GM23338 (cell line): ENCODE results near the gene RPLP1. TPM values are rescaled to one million over a fixed set of nuclear protein-coding genes. Genes with fewer than 3 reads are reported as not detected.

Experiments
- ATAC-seq: fragments of 200-7000 bp; cut with Tn5 transposase; 3 replicates; pipeline ENCODE4 v1.9.1; 2020
- DNase-seq: peaks from one replicate; pipeline ENCODE4 v3.0.0-alpha.2; 2015; ENCODE audit warnings: low spot score
- H2AFZ ChIP-seq: fragments of 200-600 bp; sonication (generic); 2 replicates; pipeline ENCODE4 v1.8.0; 2016; ENCODE audit warnings: antibody characterized with exemption, mild to moderate bottlenecking, moderate library complexity
- H3F3A ChIP-seq: fragments of 200-600 bp; sonication (generic); replicated peaks from 2 replicates; pipeline ENCODE4 v1.8.0; 2017; ENCODE audit warnings: antibody characterized with exemption, mixed run types, low read depth
- H3K27ac ChIP-seq: fragments of 200-600 bp; sonication (generic); 2 replicates; pipeline ENCODE4 v1.6.1; 2016; ENCODE audit warnings: low read depth
- H3K27me3 ChIP-seq: fragments of 200-600 bp; sonication (generic); 2 replicates; pipeline ENCODE4 v1.8.0; 2016; ENCODE audit warnings: mild to moderate bottlenecking, mixed run types, moderate library complexity; ENCODE audit not compliant: insufficient read depth
- H3K36me3 ChIP-seq: fragments of 200-600 bp; sonication (generic); 2 replicates; pipeline ENCODE4 v1.8.0; 2016; ENCODE audit warnings: mild to moderate bottlenecking; ENCODE audit not compliant: insufficient read depth
- H3K4me1 ChIP-seq: fragments of 200-600 bp; sonication (generic); 2 replicates; pipeline ENCODE4 v1.8.0; 2016; ENCODE audit warnings: mild to moderate bottlenecking, moderate library complexity; ENCODE audit not compliant: insufficient read depth
- H3K4me2 ChIP-seq: fragments of 200-600 bp; sonication (generic); 2 replicates; pipeline ENCODE4 v1.7.1; 2017; ENCODE audit warnings: mixed run types
- H3K4me3 ChIP-seq: fragments of 200-600 bp; sonication (generic); 2 replicates; pipeline ENCODE4 v1.6.1; 2016; ENCODE audit warnings: mixed run types
- H3K79me2 ChIP-seq: fragments of 200-600 bp; sonication (generic); replicated peaks from 2 replicates; pipeline ENCODE4 v1.8.0; 2017; ENCODE audit warnings: mild to moderate bottlenecking; ENCODE audit not compliant: insufficient read depth
- H3K9me2 ChIP-seq: fragments of 200-600 bp; sonication (generic); 2 replicates; pipeline ENCODE4 v1.8.0; 2017; ENCODE audit not compliant: insufficient read depth
- H4K20me1 ChIP-seq: fragments of 200-600 bp; sonication (generic); replicated peaks from 2 replicates; pipeline ENCODE4 v1.8.0; 2017; ENCODE audit warnings: mild to moderate bottlenecking; ENCODE audit not compliant: insufficient read depth
- H3K27ac Mint-ChIP-seq: 2 replicates; pipeline ENCODE4 v1.8.0; 2020; ENCODE audit warnings: inconsistent platforms, mild to moderate bottlenecking, moderate library complexity, mixed read lengths
- H3K27me3 Mint-ChIP-seq: 3 replicates; pipeline ENCODE4 v1.8.0; 2022; ENCODE audit warnings: low read depth, mild to moderate bottlenecking, moderate library complexity, mixed read lengths, inconsistent platforms; ENCODE audit not compliant: insufficient read depth, poor library complexity
- H3K36me3 Mint-ChIP-seq: 3 replicates; pipeline ENCODE4 v1.8.0; 2021; ENCODE audit warnings: low read depth, mild to moderate bottlenecking, inconsistent platforms, moderate library complexity, mixed read lengths
- H3K4me1 Mint-ChIP-seq: 3 replicates; pipeline ENCODE4 v1.8.0; 2020; ENCODE audit warnings: mild to moderate bottlenecking, inconsistent platforms, mixed read lengths
- H3K4me3 Mint-ChIP-seq: 3 replicates; pipeline ENCODE4 v1.8.0; 2021; ENCODE audit warnings: moderate library complexity, mild to moderate bottlenecking, inconsistent platforms, mixed read lengths
- H3K9me3 Mint-ChIP-seq: 3 replicates; pipeline ENCODE4 v1.8.0; 2020; ENCODE audit warnings: moderate library complexity, mild to moderate bottlenecking, inconsistent platforms, mixed read lengths
- EZH2 ChIP-seq: fragments of 200-600 bp; sonication (generic); IDR thresholded peaks from one replicate; pipeline ENCODE4 v1.8.0; 2017; ENCODE audit warnings: antibody characterized with exemption, mild to moderate bottlenecking, low read depth; ENCODE audit not compliant: unreplicated experiment
- NANOG ChIP-seq: IDR thresholded peaks from 2 replicates; pipeline ENCODE4 v1.6.1; 2016; ENCODE audit warnings: antibody characterized with exemption, borderline replicate concordance
- POLR2AphosphoS5 ChIP-seq: IDR thresholded peaks from 2 replicates; pipeline ENCODE4 v1.6.1; 2016; ENCODE audit warnings: antibody characterized with exemption, low read depth
- STAT1 ChIP-seq: IDR thresholded peaks from one replicate; pipeline ENCODE4 v1.6.1; 2016; ENCODE audit warnings: antibody characterized with exemption; ENCODE audit not compliant: unreplicated experiment
- ZNF331 ChIP-seq: fragments of 250-450 bp; sonication (Bioruptor Pico); IDR thresholded peaks from 2 replicates; pipeline ENCODE4 v1.5.0; 2020; ENCODE audit warnings: low read depth, mild to moderate bottlenecking, moderate library complexity
- polyA plus RNA-seq: library from polyadenylated mRNA; unstranded; fragments of >200 nt; fragmentation: Nextera tagmentation; extraction: Ambion mirVana; gene quantifications from 2 replicates; pipeline ENCODE4 v1.2.1, GENCODE V29; 2016
- total RNA-seq: library from RNA; depleted of rRNA; stranded (reverse); fragments of >200 nt; shearing (Covaris generic); gene quantifications from 2 replicates; pipeline ENCODE4 v1.2.3, GENCODE V29; 2014
- TF ChIP-seq, protein P1 (sequence below): fragments of 250-450 bp; sonication (Bioruptor Pico); IDR thresholded peaks from 2 replicates; pipeline ENCODE4 v1.5.0; 2020; ENCODE audit warnings: mild to moderate bottlenecking, moderate library complexity
- TF ChIP-seq, protein P2 (sequence below): IDR thresholded peaks from 2 replicates; pipeline ENCODE4 v1.6.1; 2016; ENCODE audit warnings: antibody characterized with exemption
- TF ChIP-seq, protein P3 (sequence below): IDR thresholded peaks from one replicate; pipeline ENCODE4 v1.6.1; 2018; ENCODE audit warnings: antibody characterized with exemption; ENCODE audit not compliant: unreplicated experiment

Gene RPLP1
- total and polyA plus RNA-seq, 2 experiments from 2014 or later: 283 to 3,258 TPM

DNA sequence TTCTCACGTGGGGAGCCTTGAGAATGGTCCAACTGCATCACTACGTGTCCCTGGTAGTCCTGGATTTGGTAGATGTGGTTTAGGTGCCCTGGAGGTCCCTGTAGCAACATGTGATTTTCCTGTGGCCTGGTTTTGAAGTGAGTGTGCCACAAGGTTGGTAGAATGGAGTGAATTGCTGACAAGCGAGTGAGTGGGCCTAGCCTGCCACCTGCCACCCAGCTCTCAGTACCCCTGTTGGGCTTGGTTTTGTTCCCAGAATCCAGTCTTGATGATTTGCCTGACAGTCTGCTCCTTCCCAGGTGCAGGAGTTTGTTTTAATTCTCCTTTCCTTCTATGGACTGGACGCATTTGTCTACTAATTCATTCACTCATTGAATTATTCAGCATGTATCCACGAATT, 19.4 kb downstream of the RPLP1 start:
- Histone ChIP-seq H3K4me1 (no peaks in the 10 kb centered on the region), H3F3A (no peaks in the 10 kb centered on the region), H3K4me2 (no peak overlapping the region), H3K27ac (no peak overlapping the region), H3K79me2 (no peaks in the 10 kb centered on the region), H3K4me3 (no peak overlapping the region), H2AFZ (no peak overlapping the region), H3K36me3 (no peaks in the 10 kb centered on the region), H3K27me3 (no peaks in the 10 kb centered on the region), H4K20me1 (no peaks in the 10 kb centered on the region; the same call in 1 of the 2 replicates), H3K9me2 (no peaks in the 10 kb centered on the region)
- no peaks in the 10 kb centered on the region for H3K27me3 Mint-ChIP-seq
- no peak overlapping the region for H3K4me3 Mint-ChIP-seq
- DNase-seq: no peak
- H3K27ac Mint-ChIP-seq: no peak overlapping the region
- no peak for ATAC-seq
- TF ChIP-seq POLR2AphosphoS5: no peak
- TF ChIP-seq, protein P1, sequence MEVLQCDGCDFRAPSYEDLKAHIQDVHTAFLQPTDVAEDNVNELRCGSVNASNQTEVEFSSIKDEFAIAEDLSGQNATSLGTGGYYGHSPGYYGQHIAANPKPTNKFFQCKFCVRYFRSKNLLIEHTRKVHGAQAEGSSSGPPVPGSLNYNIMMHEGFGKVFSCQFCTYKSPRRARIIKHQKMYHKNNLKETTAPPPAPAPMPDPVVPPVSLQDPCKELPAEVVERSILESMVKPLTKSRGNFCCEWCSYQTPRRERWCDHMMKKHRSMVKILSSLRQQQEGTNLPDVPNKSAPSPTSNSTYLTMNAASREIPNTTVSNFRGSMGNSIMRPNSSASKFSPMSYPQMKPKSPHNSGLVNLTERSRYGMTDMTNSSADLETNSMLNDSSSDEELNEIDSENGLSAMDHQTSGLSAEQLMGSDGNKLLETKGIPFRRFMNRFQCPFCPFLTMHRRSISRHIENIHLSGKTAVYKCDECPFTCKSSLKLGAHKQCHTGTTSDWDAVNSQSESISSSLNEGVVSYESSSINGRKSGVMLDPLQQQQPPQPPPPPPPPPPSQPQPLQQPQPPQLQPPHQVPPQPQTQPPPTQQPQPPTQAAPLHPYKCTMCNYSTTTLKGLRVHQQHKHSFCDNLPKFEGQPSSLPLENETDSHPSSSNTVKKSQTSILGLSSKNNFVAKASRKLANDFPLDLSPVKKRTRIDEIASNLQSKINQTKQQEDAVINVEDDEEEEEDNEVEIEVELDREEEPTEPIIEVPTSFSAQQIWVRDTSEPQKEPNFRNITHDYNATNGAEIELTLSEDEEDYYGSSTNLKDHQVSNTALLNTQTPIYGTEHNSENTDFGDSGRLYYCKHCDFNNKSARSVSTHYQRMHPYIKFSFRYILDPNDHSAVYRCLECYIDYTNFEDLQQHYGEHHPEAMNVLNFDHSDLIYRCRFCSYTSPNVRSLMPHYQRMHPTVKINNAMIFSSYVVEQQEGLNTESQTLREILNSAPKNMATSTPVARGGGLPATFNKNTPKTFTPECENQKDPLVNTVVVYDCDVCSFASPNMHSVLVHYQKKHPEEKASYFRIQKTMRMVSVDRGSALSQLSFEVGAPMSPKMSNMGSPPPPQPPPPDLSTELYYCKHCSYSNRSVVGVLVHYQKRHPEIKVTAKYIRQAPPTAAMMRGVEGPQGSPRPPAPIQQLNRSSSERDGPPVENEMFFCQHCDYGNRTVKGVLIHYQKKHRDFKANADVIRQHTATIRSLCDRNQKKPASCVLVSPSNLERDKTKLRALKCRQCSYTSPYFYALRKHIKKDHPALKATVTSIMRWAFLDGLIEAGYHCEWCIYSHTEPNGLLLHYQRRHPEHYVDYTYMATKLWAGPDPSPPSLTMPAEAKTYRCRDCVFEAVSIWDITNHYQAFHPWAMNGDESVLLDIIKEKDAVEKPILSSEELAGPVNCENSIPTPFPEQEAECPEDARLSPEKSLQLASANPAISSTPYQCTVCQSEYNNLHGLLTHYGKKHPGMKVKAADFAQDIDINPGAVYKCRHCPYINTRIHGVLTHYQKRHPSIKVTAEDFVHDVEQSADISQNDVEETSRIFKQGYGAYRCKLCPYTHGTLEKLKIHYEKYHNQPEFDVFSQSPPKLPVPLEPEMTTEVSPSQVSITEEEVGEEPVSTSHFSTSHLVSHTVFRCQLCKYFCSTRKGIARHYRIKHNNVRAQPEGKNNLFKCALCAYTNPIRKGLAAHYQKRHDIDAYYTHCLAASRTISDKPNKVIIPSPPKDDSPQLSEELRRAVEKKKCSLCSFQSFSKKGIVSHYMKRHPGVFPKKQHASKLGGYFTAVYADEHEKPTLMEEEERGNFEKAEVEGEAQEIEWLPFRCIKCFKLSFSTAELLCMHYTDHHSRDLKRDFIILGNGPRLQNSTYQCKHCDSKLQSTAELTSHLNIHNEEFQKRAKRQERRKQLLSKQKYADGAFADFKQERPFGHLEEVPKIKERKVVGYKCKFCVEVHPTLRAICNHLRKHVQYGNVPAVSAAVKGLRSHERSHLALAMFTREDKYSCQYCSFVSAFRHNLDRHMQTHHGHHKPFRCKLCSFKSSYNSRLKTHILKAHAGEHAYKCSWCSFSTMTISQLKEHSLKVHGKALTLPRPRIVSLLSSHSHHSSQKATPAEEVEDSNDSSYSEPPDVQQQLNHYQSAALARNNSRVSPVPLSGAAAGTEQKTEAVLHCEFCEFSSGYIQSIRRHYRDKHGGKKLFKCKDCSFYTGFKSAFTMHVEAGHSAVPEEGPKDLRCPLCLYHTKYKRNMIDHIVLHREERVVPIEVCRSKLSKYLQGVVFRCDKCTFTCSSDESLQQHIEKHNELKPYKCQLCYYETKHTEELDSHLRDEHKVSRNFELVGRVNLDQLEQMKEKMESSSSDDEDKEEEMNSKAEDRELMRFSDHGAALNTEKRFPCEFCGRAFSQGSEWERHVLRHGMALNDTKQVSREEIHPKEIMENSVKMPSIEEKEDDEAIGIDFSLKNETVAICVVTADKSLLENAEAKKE (CRISPR knock-in tag): no peak
- TF ChIP-seq NANOG: no peak
- TF ChIP-seq, protein P2, sequence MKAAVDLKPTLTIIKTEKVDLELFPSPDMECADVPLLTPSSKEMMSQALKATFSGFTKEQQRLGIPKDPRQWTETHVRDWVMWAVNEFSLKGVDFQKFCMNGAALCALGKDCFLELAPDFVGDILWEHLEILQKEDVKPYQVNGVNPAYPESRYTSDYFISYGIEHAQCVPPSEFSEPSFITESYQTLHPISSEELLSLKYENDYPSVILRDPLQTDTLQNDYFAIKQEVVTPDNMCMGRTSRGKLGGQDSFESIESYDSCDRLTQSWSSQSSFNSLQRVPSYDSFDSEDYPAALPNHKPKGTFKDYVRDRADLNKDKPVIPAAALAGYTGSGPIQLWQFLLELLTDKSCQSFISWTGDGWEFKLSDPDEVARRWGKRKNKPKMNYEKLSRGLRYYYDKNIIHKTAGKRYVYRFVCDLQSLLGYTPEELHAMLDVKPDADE: no peak
- no peak for TF ChIP-seq ZNF331 (CRISPR knock-in tag)
- TF ChIP-seq EZH2: no peak
- TF ChIP-seq, protein P3, sequence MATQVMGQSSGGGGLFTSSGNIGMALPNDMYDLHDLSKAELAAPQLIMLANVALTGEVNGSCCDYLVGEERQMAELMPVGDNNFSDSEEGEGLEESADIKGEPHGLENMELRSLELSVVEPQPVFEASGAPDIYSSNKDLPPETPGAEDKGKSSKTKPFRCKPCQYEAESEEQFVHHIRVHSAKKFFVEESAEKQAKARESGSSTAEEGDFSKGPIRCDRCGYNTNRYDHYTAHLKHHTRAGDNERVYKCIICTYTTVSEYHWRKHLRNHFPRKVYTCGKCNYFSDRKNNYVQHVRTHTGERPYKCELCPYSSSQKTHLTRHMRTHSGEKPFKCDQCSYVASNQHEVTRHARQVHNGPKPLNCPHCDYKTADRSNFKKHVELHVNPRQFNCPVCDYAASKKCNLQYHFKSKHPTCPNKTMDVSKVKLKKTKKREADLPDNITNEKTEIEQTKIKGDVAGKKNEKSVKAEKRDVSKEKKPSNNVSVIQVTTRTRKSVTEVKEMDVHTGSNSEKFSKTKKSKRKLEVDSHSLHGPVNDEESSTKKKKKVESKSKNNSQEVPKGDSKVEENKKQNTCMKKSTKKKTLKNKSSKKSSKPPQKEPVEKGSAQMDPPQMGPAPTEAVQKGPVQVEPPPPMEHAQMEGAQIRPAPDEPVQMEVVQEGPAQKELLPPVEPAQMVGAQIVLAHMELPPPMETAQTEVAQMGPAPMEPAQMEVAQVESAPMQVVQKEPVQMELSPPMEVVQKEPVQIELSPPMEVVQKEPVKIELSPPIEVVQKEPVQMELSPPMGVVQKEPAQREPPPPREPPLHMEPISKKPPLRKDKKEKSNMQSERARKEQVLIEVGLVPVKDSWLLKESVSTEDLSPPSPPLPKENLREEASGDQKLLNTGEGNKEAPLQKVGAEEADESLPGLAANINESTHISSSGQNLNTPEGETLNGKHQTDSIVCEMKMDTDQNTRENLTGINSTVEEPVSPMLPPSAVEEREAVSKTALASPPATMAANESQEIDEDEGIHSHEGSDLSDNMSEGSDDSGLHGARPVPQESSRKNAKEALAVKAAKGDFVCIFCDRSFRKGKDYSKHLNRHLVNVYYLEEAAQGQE: no peak
- TF ChIP-seq STAT1: no peak
- H3K4me1 Mint-ChIP-seq: no peaks in the 10 kb centered on the region; the same call in 1 of the 3 replicates
- no peaks in the 10 kb centered on the region for H3K9me3 Mint-ChIP-seq
- no peaks in the 10 kb centered on the region for H3K36me3 Mint-ChIP-seq
